ENCODE results near the gene C17orf50.

Gene C17orf50

DNA sequence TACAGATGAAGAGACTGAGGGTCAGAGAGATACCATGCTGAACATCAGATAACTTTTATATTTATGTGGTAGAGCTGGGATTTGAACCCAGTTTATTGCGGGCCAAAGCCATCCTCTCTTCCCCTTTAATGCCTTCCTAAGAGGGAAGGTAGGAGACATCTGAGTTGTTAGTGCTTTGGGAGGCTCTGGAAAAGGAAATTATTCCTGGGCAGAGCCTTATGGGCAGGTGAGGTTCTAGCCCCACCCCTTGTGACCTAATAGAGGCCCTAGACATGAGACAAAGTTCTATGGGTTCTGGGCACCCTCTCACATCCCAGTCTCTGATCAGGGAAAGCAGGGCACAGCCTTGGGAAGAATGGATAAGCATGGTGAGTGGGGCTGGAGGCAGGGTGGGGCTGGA, at the start of gene C17orf50:
Gene C17orf50 (plus strand): TSS at position 301 of the 400 bp plus-strand sequence. CDS start 55 bp downstream, at position 356.
- no peak for DNase-seq

DNA sequence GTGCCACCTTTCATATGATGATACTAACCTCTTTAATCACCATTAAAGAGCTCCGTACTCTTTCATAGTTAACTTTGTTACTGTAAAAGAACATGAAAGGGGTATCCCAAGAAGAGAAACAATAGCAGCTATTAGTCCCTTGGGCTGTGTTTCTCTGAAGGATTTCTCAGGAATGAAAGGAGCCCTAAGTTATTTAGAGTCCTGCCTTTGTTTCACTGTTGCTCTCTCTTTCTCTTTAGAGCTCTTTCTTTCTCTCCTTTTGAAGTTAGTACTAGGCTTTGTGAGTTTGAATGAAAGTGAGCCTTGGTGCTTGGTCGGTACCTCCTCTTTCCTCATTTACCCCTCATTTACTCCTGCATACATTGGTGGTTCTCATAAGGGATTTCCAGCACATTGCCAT, 49.7 kb upstream of the C17orf50 start:
- DNase-seq = no peak

DNA sequence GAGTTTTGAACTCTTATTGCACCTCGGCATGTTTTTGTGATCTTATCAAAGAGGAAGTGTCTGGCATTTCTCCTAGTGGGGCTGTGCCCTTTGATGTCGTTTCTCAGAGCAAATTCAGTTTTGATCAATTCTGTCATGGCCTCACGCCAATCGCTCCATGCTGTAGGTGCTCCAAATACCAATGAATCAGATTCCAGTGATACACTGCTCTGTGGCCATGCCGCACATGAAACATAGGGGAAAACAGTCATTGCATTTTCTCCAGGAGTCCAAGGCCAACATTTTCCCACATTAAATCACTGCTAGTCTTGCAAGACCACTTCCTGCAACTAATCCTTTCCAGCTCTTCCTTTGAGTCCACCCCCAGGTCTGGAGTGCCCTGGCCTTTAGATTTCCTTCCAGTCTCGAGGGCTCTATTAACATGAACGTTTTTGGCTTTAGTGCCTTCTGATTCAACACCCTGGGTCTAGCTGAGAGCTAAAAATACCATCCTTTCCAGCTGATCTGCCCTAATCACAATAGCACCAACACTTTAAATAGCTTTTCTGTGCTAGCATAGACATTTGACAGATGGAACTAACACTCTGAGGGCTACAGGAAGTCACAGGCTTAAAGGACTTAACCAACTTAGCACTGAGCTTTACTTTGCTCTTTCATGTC, 47.5 kb upstream of the C17orf50 start:
- no peak for DNase-seq

DNA sequence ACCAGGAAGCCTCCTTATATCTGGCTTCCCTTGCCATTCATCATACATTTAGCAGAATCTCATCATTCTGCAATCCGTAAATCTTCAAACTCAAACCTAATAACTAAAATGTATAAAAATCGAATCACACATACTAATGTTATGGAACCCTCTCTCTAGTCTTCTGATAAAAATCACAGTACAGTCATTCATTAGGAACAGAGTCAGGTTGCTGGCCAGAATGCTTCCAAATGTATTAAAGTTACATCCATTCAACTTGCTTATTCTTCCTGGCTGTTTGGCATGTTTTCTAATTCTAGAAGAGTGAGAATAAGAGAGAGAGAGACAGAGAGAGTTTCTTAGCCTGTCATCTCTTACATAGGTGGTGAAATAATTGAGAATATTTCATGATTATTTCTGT, 45.7 kb upstream of the C17orf50 start:
- DNase-seq = no peak

DNA sequence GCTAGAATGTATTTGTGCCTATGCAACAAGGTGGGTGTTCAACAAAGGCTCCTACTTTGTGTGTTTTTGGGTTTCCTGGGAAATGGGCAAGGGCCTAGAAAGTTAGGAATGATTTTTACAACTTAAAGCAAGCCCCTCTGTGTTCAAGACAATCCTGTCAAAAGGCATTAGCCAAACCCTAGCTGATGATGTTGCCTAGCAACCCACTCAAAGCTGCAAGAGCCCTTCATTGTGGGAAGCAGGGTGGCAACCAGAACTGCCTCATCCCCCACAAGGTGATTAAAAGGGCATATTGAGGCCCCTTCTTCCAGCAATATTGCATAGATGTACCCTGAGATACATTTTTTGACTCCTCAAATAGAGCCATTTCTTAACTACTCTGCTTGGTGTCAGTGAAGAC, 45.3 kb upstream of the C17orf50 start:
- no peak for DNase-seq

DNA sequence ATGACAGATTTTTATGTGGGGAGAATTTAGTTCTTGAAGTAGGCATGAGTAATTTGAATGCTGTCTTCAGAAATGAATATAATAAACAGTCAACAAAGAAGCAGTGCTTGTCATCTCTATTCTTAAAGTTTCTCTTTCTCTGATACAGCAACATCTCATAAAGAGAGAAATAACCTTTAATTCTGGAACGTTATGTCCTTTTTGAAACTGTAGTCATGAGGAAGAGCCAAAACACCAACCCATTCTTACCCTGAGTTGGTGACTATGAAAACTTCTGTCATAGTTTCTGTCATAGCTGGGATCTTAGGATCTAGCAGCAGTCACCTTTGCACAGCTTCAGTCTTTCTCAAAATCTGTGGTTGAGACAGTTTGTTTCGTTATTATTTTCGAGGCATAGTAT, 44.5 kb upstream of the C17orf50 start:
- no peak for DNase-seq

DNA sequence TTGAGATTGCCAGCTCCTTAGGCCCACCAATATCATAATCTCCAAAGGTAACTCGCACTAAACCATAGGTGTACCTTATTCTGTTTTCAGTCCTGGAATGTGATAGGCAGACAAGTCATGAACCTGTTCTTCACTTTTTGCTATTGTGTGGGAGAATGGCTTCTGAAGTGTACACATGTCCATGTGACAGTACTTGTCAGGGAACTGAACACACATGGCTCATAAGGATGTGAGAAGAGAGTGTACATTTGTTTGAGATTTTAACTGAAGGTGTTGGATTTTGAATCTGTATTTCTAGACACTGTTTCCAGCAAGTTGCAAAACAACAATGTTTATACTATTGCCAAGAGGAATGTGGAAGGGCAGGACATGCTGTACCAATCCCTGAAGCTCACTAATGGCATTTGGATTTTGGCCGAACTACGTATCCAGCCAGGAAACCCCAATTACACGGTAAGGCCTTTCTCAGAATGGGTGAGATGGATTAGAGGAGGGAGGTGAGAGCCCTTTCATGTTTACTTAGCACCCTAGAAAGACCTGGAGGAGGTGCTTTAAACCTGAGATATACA, 43.7 kb upstream of the C17orf50 start:
- DNase-seq = no peak

DNA sequence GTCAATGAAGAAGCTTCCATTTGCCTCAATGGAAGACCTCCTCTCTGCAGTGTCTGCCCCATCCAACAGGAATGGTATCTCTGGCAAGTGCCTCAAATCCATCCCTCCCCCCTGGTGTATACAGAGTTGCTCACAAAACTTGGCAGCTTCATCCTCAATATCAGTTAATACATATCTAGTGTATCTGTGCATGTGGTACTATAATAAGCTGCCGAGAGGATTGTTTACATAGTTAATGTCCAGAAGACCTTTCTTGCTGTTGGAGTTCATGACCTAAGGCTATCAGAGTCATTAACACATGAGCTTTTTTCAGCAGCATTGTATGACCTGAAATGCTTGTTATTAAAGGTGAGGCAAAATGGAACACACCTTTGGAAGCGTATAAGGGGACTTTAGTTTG, 43.2 kb upstream of the C17orf50 start:
- no peak for DNase-seq

DNA sequence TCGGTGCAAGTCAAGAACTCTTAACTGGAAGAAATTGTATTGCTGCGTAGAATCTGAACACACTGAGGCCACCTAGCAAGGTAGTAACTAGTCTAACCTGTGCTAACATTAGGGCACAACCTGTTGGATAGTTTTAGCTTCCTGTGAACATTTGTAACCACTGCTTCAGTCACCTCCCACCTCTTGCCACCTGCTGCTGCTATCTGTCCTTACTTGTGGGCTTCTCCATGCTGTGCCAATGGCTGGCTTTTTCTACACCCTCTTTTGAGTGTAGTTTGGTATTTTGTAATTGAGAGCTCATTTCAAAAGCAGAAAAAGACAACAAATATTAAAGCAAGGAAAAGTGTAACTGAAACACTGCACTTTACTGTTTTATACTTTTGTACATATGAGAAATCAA, 37.0 kb upstream of the C17orf50 start:
- no peak for DNase-seq

DNA sequence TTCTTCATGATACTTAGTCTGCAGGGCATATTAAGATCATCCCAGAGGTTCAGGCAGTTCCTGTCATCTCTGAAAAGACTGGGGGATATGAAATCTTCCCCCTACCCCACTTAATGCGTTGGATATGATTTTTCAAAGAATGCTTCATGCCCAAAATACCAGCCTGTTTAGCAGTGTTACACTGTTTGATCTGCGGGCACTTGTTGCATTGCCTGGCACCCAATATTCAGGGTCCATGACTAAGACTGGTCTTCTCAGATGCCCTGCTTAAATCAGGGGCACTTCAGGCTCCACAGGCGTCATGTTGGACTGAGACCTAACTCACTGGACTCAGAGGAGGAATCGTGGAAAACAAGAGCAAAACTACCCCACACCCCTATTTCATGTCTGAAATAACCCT, 35.6 kb upstream of the C17orf50 start:
- no peak for DNase-seq

DNA sequence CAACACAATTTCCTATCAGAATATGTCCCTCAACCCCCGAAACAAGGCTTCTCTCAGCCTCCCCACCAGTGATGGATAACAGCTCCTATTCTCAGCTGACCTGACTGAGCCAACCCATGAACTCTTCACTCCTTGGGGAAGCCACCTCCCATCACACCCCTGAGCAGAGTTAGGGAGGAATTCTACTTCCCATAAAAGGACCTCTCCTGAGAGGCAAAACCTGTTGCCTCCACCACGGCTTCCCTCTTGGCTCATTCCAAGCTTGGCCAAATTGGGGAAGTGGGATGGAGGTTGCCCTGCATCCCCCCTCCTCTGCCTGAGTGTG, 34.9 kb upstream of the C17orf50 start:
- DNase-seq = no peak

DNA sequence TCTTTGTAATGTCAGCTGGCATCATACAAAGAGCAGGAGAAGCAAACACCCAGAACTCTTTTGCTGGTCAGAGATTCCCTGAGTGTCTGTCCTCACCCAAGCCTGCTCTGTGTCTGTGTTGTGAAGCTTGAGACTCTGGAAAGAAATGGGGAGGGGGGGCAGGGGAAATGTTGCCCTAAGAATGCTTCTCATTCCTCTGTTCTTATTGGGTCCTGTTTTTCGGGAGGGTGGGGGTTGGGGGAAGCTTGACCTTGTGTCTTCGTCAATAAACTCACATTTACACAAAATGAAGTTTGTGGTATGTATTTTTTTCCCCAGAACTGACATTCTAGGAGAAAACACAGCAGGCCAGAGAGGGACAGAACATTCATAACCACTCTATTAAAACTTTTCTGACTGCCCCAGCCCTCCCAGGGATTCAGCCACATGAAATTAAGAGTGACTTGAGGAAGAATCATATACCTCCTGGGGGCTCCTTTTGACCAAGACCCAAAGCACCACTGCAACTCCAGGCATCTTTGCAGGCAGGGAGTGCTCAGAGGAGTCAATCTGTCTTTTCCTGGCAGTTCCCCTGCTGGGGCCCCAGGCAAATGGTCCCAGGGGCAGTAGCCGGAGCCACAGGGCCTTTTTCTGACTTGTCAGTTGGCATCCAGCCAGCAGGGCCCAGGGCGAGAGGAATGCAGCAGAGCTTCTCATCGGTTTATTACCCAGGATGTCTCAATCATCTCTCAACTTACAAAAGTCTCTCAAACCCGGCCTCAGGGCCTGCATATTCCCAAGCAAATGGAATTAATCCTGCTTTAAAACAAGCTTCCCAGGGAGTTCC, 34.3 kb upstream of the C17orf50 start:
- DNase-seq = no peak

DNA sequence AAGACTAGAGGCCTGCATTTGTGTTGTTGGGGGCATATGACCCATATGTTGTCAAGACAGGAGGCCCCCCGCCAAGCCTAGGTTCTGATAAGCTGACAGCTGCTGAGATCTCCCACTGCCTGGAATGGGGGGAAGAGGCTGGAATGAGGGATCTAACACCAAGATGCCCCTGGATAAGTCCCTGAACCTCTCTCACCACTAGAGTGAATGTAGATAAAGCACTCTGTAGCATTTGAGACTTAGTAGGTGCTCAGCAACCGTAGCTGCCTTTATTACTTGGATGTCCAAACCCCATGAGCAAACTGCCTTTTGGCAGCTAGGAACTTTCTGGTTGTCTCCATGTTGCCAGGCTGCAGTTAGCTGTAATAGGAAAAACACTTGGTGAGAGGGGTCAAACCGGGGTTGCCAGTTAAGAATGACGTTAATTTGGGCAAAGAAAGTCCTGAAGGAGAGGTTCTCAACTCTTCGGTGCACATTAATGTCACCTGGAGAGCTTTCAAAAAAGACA, 33.7 kb upstream of the C17orf50 start:
- DNase-seq = no peak

DNA sequence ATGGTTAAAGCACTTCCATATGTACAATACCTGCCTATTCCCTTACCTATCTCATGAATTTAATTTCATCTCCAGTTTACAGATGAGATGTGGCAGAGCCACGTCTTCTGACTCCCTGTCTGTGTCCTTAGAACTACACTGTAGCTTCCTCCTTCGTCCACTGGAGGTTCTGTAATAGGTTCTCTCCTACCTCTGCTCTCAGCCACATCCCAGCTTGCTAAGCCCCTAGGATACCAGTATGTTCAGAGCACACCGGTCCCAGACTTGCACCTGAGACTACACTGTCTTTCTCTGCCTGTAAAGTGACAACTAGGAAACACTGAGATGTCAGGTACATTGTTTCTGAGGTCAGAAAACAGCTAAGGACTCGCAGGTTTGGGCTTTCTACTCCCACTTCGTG, 33.1 kb upstream of the C17orf50 start:
- no peak for DNase-seq

DNA sequence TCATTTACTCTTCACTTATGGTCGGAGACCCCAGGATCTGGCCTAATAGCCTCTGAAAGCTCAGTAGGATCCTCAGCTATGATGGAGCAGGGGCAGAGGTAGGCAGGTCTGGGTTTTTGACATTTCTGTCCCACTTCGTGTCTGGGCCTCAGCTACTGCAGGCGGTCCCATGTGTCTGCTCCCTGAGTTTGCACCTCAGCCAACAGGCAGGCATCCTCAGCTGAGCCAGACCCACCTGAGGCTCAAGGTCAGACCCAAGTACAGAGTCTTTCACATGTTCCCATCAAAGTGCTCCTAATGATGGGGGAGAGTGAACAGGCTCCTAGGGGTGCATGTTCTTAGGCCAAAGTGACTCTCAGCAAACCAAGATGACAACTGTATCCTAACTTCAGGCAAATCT, 32.1 kb upstream of the C17orf50 start:
- no peak for DNase-seq

DNA sequence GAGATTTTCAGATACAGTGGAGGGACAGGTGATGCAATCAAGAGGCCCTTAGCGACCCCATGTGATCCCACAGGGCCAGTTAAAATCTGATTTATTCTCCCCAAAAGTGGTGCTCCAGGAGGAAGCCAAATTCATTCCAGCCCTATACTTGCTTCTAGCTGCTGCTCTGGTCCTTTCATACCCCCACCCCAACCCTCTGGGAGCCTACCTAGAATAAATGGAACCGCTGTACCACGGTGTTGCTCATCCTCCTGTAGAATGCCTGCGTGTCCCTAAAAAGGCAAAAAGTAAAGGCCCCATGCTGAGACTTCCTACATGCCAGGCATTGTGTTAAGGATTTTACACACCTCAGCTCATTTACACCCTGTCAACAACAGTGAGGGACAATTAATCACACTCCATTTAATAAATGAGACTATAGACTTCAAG, 31.3 kb upstream of the C17orf50 start:
- no peak for DNase-seq

DNA sequence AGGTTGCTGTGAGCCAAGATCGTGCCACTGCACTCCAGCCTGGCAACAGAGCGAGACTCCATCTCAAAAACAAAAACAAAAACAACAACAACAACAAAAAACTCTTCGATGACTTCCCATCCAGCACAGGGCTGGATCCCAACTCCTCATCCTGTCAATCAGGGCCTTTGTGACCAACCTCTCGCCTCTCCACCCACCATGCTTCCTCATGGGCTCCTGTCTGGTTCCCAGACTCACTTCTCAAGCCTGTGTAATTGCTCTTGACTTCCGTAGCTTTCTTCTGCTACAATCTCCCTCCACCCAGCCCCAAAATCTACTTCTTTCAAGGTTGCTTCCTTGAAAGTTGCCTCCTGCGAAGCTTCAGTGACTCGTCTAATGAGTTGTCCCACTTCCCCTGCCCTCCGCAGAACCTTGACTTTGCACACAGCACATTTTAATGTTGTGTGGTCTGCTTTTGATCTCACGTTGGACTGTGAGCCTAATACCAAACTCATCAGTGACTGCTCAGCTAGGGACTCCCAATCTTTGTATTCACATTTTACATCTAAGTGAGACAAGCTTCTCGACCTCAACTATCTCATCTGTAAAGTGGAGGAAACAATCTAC, 30.2 kb upstream of the C17orf50 start:
- DNase-seq = no peak

DNA sequence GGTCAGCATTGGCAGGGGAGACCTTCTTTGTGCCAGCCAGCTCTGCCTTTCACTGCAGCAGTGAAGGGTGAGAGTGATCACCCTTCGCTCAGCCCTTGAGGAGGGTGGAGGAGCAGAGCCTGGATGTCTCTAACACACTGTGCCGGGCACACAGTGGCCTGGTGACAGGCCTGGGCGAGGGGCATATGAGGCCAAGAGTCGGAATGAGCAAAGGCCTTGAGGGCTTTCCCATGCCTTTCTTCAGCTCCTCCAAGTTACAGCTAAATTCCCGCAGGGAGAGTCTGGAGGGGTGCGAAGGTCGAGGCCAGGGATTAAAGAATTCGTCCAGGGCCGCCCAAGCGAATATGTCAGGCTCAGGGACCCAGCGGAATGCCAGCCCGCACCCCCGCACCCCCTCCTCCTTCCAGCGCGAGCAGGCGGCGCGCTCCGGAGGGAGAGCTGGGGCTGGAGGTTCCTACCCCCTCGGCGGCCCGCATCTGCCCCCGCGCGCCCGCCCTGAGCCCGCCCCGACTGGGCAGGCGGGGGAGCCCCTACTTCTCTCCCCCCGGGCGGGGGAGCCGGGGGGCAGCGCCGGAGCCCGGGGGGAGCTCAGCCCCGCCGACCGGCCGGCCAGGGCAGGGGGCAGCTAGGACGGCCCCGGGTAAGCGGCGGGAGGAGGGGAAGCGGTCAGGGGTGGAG, 29.3 kb upstream of the C17orf50 start, which contains the start of gene RASL10B:
Gene RASL10B (plus strand): TSS at position 401 of the 678 bp plus-strand sequence. CDS start 3,546 bp downstream, outside the sequence.
- DNase-seq = no peak

DNA sequence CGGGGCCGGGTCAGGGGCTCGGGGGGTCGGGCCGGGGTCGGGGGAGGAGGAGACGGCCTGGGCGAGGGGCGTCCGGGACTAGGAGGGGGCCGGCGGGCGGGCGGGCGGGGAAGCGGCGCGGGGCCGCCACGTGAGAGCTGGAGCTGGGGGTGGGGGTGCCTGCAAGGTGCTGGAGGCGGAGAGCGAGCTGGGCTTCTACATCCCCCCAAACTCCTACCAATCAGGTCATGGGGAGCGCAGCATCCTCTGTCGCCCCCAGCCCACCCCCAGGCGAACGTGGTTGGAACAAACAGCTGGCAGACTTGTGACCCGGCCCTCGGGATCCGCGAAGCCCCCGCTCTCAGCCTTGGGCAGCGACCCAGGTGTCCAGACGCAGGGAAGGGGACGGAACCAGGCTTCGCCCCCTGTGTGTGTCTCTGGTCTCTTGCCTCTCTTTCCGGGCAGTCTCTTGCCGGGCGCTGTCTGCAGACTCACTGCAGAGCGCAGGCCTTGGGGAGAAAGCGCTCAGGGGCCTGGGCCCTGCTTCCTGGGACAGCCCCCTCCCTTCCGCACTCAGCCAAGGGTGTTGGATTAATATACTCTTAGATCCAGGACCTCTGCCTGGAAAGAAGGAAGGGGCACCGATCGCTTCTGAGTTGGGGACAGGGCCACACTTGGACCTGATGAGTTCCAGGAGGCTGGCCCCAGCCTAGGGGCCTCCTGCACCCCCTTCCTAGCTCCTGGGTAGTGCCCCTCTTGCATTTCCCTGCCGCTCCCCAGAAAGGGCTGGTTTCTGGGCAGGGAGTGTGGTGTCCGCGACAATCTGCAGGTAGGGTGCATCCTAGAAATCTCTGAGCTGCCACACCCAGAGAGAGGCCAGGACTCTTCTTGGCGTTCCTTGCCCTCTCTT, 28.5 kb upstream of the C17orf50 start:
- DNase-seq = no peak

DNA sequence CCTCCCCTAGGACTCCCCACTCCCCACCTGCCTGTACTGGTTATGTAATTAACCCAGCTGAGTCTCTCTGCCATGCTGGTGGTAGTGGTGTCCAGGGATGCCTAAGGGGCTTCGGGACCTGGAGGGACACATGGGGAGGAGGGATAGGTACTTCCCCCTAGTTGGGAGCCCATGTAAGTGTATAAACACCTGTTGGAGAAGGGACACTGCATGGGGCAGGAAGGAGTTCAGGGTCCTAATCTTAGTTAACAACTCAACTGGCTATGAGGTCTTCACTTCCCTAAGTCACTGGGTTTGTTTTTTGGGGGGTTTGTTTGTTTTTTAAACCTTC, 27.9 kb upstream of the C17orf50 start:
- no peak for DNase-seq

DNA sequence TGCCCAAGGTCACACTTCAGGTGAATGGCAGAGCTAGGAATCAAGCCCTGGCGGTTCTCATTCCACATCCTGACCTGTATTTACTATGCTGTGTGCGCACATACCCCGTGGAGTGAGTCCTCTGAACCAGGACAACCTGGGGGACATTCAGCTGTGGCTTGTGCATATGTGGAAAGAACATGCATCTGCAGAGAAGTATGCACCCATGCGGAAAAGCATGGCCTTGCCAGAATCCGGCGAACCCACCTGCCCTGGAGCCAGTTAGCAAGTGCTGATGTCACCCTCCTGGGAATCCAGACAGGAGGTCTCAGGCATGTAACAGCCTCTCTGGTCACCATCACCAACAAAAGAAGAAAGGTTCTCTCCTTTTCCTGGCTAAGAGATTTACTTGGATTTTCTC, 27.3 kb upstream of the C17orf50 start:
- DNase-seq = no peak

DNA sequence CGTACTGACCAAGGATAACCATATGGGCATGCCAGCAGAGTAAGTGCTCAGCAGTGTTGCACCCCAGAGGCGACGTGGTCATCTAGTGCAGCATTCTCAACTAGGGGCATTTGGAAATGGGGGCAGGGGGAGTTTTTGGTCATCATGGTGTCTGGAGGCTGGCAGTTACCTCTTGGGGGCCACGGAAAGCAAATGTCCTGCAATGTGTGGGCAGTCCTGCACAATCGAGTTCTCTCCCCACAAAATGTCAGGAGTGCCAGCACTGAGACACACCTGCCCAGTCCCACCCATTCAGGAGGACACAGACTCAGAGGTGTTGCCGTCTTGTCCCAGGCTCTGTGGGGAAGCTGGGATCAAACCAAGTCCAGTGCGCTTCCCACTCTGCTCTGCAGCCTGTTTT, 26.3 kb upstream of the C17orf50 start:
- DNase-seq = no peak

Data from NK-92 treated with Interleukin-12 subunit alpha and Interleukin-12 subunit beta, amount 100 ng/mL, for 24 hours (cell line).